Endothelial cell (in vitro differentiated cells): ENCODE results near the gene CMAS. TPM values are rescaled to one million over a fixed set of nuclear protein-coding genes. Genes with fewer than 3 reads are reported as not detected.

Experiments
- DNase-seq: peaks from one replicate; pipeline ENCODE4 v3.0.0; 2021; ENCODE audit warnings: low spot score
- H3K27ac Mint-ChIP-seq: one replicate; pipeline ENCODE4 v1.8.0; 2021; ENCODE audit warnings: mixed read lengths, inconsistent platforms; ENCODE audit not compliant: unreplicated experiment
- H3K27me3 Mint-ChIP-seq: one replicate; pipeline ENCODE4 v1.8.0; 2021; ENCODE audit warnings: mild to moderate bottlenecking, moderate library complexity, mixed read lengths, inconsistent platforms; ENCODE audit not compliant: unreplicated experiment
- H3K36me3 Mint-ChIP-seq: one replicate; pipeline ENCODE4 v1.8.0; 2021; ENCODE audit warnings: mild to moderate bottlenecking, low read depth, mixed read lengths, inconsistent platforms; ENCODE audit not compliant: unreplicated experiment
- H3K4me1 Mint-ChIP-seq: one replicate; pipeline ENCODE4 v1.8.0; 2021; ENCODE audit warnings: mild to moderate bottlenecking, mixed read lengths, inconsistent platforms; ENCODE audit not compliant: unreplicated experiment
- H3K4me3 Mint-ChIP-seq: one replicate; pipeline ENCODE4 v1.8.0; 2021; ENCODE audit warnings: mild to moderate bottlenecking, mixed read lengths, inconsistent platforms; ENCODE audit not compliant: unreplicated experiment
- H3K9me3 Mint-ChIP-seq: one replicate; pipeline ENCODE4 v1.8.0; 2021; ENCODE audit warnings: mixed read lengths, inconsistent platforms; ENCODE audit not compliant: unreplicated experiment
- total RNA-seq: library from RNA; stranded (reverse); fragmentation: NEBNext Ultra II Directional; extraction: Animal tissue kit (Norgen Biotek cat#: 25700); gene quantifications from one replicate; pipeline ENCODE4 v1.2.1, GENCODE V29; 2021; ENCODE audit not compliant: unreplicated experiment
- TF ChIP-seq, protein P1 (sequence below): fragments of 200-600 bp; sonication (generic); IDR thresholded peaks from one replicate; pipeline ENCODE4 v1.5.0; 2021; ENCODE audit warnings: antibody characterized with exemption; ENCODE audit not compliant: unreplicated experiment

Gene CMAS
- total RNA-seq, 1 donor from 2014 or later, result 26.5 TPM

GRCh38 chr12:22029491-22029890, 16.5 kb upstream of the CMAS start:
- no peaks in the 10 kb centered on the region for H3K27me3 Mint-ChIP-seq
- H3K9me3 Mint-ChIP-seq, result no peaks in the 10 kb centered on the region
- TF ChIP-seq, protein P1, sequence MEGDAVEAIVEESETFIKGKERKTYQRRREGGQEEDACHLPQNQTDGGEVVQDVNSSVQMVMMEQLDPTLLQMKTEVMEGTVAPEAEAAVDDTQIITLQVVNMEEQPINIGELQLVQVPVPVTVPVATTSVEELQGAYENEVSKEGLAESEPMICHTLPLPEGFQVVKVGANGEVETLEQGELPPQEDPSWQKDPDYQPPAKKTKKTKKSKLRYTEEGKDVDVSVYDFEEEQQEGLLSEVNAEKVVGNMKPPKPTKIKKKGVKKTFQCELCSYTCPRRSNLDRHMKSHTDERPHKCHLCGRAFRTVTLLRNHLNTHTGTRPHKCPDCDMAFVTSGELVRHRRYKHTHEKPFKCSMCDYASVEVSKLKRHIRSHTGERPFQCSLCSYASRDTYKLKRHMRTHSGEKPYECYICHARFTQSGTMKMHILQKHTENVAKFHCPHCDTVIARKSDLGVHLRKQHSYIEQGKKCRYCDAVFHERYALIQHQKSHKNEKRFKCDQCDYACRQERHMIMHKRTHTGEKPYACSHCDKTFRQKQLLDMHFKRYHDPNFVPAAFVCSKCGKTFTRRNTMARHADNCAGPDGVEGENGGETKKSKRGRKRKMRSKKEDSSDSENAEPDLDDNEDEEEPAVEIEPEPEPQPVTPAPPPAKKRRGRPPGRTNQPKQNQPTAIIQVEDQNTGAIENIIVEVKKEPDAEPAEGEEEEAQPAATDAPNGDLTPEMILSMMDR, result no peak
- no peak overlapping the region for H3K27ac Mint-ChIP-seq
- H3K4me3 Mint-ChIP-seq, result no peak overlapping the region
- no peaks in the 10 kb centered on the region for H3K4me1 Mint-ChIP-seq
- no peak for DNase-seq
- H3K36me3 Mint-ChIP-seq, result no peaks in the 10 kb centered on the region

DNA sequence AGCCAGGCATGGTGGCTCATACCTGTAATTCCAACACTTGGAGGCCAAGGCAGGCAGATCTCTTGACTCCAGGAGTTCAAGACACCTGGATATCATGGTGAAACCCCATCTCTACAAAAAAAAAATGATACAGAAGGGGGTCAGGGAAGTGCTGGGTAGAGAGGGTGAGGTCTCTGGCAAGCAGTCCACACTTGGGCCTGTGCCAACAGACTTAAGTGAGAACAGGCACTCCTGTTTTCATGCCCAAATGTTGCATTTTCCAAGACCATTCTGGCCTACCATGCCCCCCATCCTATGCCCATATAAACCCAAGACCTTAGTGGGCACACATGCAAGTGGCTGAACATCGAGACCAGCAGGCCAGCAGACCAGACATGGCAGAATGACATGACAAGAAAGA, 16.0 kb upstream of the CMAS start:
- no peak for DNase-seq
- TF ChIP-seq, protein P1, result no peak
- Mint-ChIP-seq H3K4me3 (no peak overlapping the region), H3K4me1 (no peaks in the 10 kb centered on the region), H3K9me3 (no peaks in the 10 kb centered on the region), H3K27ac (no peak overlapping the region), H3K36me3 (no peaks in the 10 kb centered on the region), H3K27me3 (no peaks in the 10 kb centered on the region)

- no peaks in the 10 kb centered on the region for H3K9me3 Mint-ChIP-seq
Observed at GRCh38 chr12:22032732-22033131, 13.3 kb upstream of the CMAS start.

GRCh38 chr12:22034709-22035506, 11.1 kb upstream of the CMAS start:
- Mint-ChIP-seq H3K4me1 (no peaks in the 10 kb centered on the region), H3K27ac (no peak overlapping the region), H3K4me3 (no peak overlapping the region), H3K36me3 (no peaks in the 10 kb centered on the region), H3K27me3 (no peaks in the 10 kb centered on the region), H3K9me3 (no peaks in the 10 kb centered on the region)
- DNase-seq, result no peak
- TF ChIP-seq, protein P1, result no peak

More at GRCh38 chr12:22032732-22033131, 13.3 kb upstream of the CMAS start:
- Mint-ChIP-seq H3K4me1 (no peaks in the 10 kb centered on the region), H3K27me3 (no peaks in the 10 kb centered on the region), H3K4me3 (no peak overlapping the region), H3K27ac (no peak overlapping the region), H3K36me3 (no peaks in the 10 kb centered on the region)
- TF ChIP-seq, protein P1, result no peak
- DNase-seq, result no peak

- H3K27ac Mint-ChIP-seq, result no peak overlapping the region
- H3K9me3 Mint-ChIP-seq, result no peaks in the 10 kb centered on the region
- TF ChIP-seq, protein P1, result no peak
- no peak for DNase-seq
- H3K27me3 Mint-ChIP-seq, result no peaks in the 10 kb centered on the region
- H3K4me3 Mint-ChIP-seq, result no peak overlapping the region
- H3K36me3 Mint-ChIP-seq, result no peaks in the 10 kb centered on the region
- no peaks in the 10 kb centered on the region for H3K4me1 Mint-ChIP-seq
Observed at GRCh38 chr12:22037947-22038346, 8.1 kb upstream of the CMAS start.
